A673 (cell line): ENCODE measurements around the gene SSH2. TPM values are rescaled to one million over a fixed set of nuclear protein-coding genes. Genes with fewer than 3 reads are reported as not detected.
A peak's percentile ranks its signal among the peaks of the same experiment; 100 is the strongest.

Experiments used
- BruUV-seq: library from RNA; stranded (reverse); fragments of 400-500 nt; replicated peaks from 2 replicates; lab custom pipeline; 2021; lab: Mats Ljungman, UMichigan
- CTCF ChIA-PET: fragments of 300-600 bp; sonication (Branson Sonifier 250); formaldehyde crosslinking; loops from one replicate; lab custom pipeline; 2022; ENCODE audit warnings: antibody characterized with exemption; lab: Charles Lee
- POLR2A ChIA-PET: fragments of 300-600 bp; sonication (Branson Sonifier 250); formaldehyde crosslinking; loops from one replicate; lab custom pipeline; 2022; ENCODE audit warnings: antibody characterized with exemption; ENCODE audit not compliant: low non-redundant PET; lab: Charles Lee
- DNase-seq: peaks from one replicate; pipeline ENCODE4 v3.0.0-alpha.2; 2015; ENCODE audit warnings: low spot score
- H3K27ac ChIP-seq: fragments of 200-600 bp; sonication (generic); 2 replicates; pipeline ENCODE4 v1.5.1; 2016; ENCODE audit warnings: mixed run types, low read depth, mild to moderate bottlenecking, mixed read lengths, antibody characterized with exemption, low read length; ENCODE audit not compliant: poor library complexity, severe bottlenecking
- H3K27me3 ChIP-seq: fragments of 200-600 bp; sonication (generic); replicated peaks from 2 replicates; pipeline ENCODE4 v1.6.1; 2017; ENCODE audit warnings: mixed run types, low read depth, mild to moderate bottlenecking, mixed read lengths, antibody characterized with exemption, low read length; ENCODE audit not compliant: insufficient read depth, poor library complexity
- H3K36me3 ChIP-seq: fragments of 200-600 bp; sonication (generic); 2 replicates; pipeline ENCODE4 v1.6.1; 2016; ENCODE audit warnings: mixed run types, mild to moderate bottlenecking, mixed read lengths, antibody characterized with exemption, low read length; ENCODE audit not compliant: insufficient read depth, poor library complexity, severe bottlenecking
- H3K4me1 ChIP-seq: fragments of 200-600 bp; sonication (generic); 2 replicates; pipeline ENCODE4 v1.6.1; 2017; ENCODE audit warnings: mixed run types, mild to moderate bottlenecking, mixed read lengths, antibody characterized with exemption, low read length; ENCODE audit not compliant: insufficient read depth, poor library complexity, severe bottlenecking
- H3K4me3 ChIP-seq: fragments of 200-600 bp; sonication (generic); 2 replicates; pipeline ENCODE4 v1.5.1; 2016; ENCODE audit warnings: low read depth, mixed run types, mild to moderate bottlenecking, mixed read lengths, low read length; ENCODE audit not compliant: poor library complexity, severe bottlenecking
- H3K9me3 ChIP-seq: fragments of 200-600 bp; sonication (generic); 2 replicates; pipeline ENCODE4 v1.6.1; 2016; ENCODE audit warnings: mixed run types, low read depth, mild to moderate bottlenecking, mixed read lengths, antibody characterized with exemption, low read length; ENCODE audit not compliant: poor library complexity, severe bottlenecking
- EZH2 ChIP-seq: fragments of 200-600 bp; sonication (generic); IDR thresholded peaks from 2 replicates; pipeline ENCODE4 v1.6.1; 2017; ENCODE audit warnings: borderline replicate concordance, low read depth, mild to moderate bottlenecking, mixed read lengths, antibody characterized with exemption, low read length; ENCODE audit not compliant: poor library complexity, severe bottlenecking
- intact Hi-C: fragments of 100-400 bp; cut with micrococcal nuclease; formaldehyde crosslinking; loops from one replicate; pipeline ENCODE4 v1.10.0; 2022; ENCODE audit not compliant: unreplicated experiment
- total RNA-seq: library from RNA; stranded (reverse); gene quantifications from 2 replicates; pipeline ENCODE4 v1.2.3, GENCODE V29; 2021
- TF ChIP-seq, protein P1 (sequence below): fragments of 300-800, 200-600 bp; sonication (generic); conservative IDR thresholded peaks from 2 replicates; pipeline ENCODE4 v1.5.1; 2017; ENCODE audit warnings: low read depth, mild to moderate bottlenecking, antibody characterized with exemption, low read length, moderate library complexity, mixed read lengths

The SSH2 gene
- total RNA-seq, 1 experiment from 2014 or later, result 75.5 TPM

- intact Hi-C loops, result loop anchor here (5.0 kb wide), 1 partner anchor 348 kb away; the partner anchor contains the start of gene SSH2
- Histone ChIP-seq H3K27ac (peak overlapping the region; percentile 61), H3K36me3 (peaks cover 41% of the 10 kb centered on the region), H3K4me3 (no peak overlapping the region), H3K27me3 (no peaks in the 10 kb centered on the region), H3K9me3 (no peaks in the 10 kb centered on the region), H3K4me1 (peaks cover 33% of the 10 kb centered on the region)
- ChIA-PET CTCF (no interaction called here), POLR2A (no interaction called here)
- no peak for TF ChIP-seq EZH2
- TF ChIP-seq, protein P1, sequence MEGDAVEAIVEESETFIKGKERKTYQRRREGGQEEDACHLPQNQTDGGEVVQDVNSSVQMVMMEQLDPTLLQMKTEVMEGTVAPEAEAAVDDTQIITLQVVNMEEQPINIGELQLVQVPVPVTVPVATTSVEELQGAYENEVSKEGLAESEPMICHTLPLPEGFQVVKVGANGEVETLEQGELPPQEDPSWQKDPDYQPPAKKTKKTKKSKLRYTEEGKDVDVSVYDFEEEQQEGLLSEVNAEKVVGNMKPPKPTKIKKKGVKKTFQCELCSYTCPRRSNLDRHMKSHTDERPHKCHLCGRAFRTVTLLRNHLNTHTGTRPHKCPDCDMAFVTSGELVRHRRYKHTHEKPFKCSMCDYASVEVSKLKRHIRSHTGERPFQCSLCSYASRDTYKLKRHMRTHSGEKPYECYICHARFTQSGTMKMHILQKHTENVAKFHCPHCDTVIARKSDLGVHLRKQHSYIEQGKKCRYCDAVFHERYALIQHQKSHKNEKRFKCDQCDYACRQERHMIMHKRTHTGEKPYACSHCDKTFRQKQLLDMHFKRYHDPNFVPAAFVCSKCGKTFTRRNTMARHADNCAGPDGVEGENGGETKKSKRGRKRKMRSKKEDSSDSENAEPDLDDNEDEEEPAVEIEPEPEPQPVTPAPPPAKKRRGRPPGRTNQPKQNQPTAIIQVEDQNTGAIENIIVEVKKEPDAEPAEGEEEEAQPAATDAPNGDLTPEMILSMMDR, result no peak
- DNase-seq, result no peak
- BruUV-seq, result no TSS peak
Observed at GRCh38 chr17:29584452-29585079, 345.5 kb downstream of the SSH2 start.

- no peaks in the 10 kb centered on the region for H3K9me3 ChIP-seq
- peaks cover 33% of the 10 kb centered on the region for H3K4me1 ChIP-seq
- CTCF ChIA-PET, result no interaction called here
- BruUV-seq, result no TSS peak
- intact Hi-C loops, result loop anchor here (5.0 kb wide), 1 partner anchor 349 kb away; the partner anchor contains the start of gene SSH2
- H3K27ac ChIP-seq, result no peak overlapping the region
- POLR2A ChIA-PET, result no interaction called here
- no peak for TF ChIP-seq EZH2
- TF ChIP-seq, protein P1, result no peak
- H3K36me3 ChIP-seq, result peaks cover 50% of the 10 kb centered on the region
- no peaks in the 10 kb centered on the region for H3K27me3 ChIP-seq
- no peak overlapping the region for H3K4me3 ChIP-seq
- no peak for DNase-seq
Observed at GRCh38 chr17:29583324-29584248, 346.4 kb downstream of the SSH2 start.

DNA sequence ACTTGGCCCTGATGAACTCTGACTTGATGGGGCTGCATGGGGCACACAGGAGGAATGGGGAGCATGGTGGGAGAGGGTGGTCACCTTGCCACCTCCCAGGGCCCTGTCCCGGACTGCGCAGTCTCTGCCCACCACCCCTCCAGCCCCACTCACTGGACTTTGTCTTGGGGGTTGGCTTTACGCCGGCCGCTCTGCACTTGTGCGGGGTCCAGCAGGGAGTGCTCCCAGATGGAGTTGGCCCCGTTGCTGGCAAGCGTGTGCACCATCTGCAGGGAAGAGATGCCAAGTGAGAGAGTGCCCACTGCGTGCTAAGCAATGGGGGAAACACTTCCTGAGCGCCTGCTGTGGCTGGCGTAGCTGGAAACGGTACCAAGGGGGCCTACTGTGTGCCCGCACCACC lies 347.3 kb downstream of the SSH2 start:
- CTCF ChIA-PET, result no interaction called here
- Histone ChIP-seq H3K36me3 (peaks cover 57% of the 10 kb centered on the region), H3K27ac (no peak overlapping the region), H3K9me3 (no peaks in the 10 kb centered on the region), H3K4me1 (peaks cover 34% of the 10 kb centered on the region), H3K4me3 (no peak overlapping the region), H3K27me3 (no peaks in the 10 kb centered on the region)
- DNase-seq, result no peak
- BruUV-seq, result no TSS peak
- TF ChIP-seq, protein P1, result no peak
- no peak for TF ChIP-seq EZH2
- intact Hi-C loops, result loop anchor here (5.0 kb wide), 1 partner anchor 350 kb away; the partner anchor contains the start of gene SSH2
- POLR2A ChIA-PET, result no interaction called here
